Measurements from ENCODE around the gene PTPRG.
"Not testable (repeated sequence)": the region's sequence is repeated elsewhere in the genome, so short reads cannot be mapped to it uniquely, and the experiment has no call there.

Gene PTPRG

GRCh38 chr3:61730577-61731231, 169.3 kb downstream of the PTPRG start:
- no peak for DNase-seq

- no peak for DNase-seq
Observed at GRCh38 chr3:61733000-61733399, 171.6 kb downstream of the PTPRG start.

- DNase-seq, result no peak
Observed at GRCh38 chr3:61733876-61734275, 172.5 kb downstream of the PTPRG start.

GRCh38 chr3:61734749-61735686, 173.6 kb downstream of the PTPRG start:
- no peak for DNase-seq

GRCh38 chr3:61736506-61736905, 175.1 kb downstream of the PTPRG start:
- DNase-seq, result no peak

GRCh38 chr3:61739640-61740039, 178.3 kb downstream of the PTPRG start:
- no peak for DNase-seq

GRCh38 chr3:61740494-61740893, 179.1 kb downstream of the PTPRG start:
- no peak for DNase-seq

- DNase-seq, result no peak
Observed at GRCh38 chr3:61741551-61741950, 180.2 kb downstream of the PTPRG start.

GRCh38 chr3:61742006-61742405, 180.6 kb downstream of the PTPRG start:
- no peak for DNase-seq

GRCh38 chr3:61743067-61743466, 181.7 kb downstream of the PTPRG start:
- DNase-seq, result no peak

- DNase-seq, result no peak
Observed at GRCh38 chr3:61743686-61744242, 182.4 kb downstream of the PTPRG start.

- DNase-seq, result no peak
Observed at GRCh38 chr3:61748288-61748687, 186.9 kb downstream of the PTPRG start.

GRCh38 chr3:61750766-61751165, 189.4 kb downstream of the PTPRG start:
- DNase-seq, result no peak

- no peak for DNase-seq
Observed at GRCh38 chr3:61758839-61759238, 197.5 kb downstream of the PTPRG start.

GRCh38 chr3:61760783-61761182, 199.4 kb downstream of the PTPRG start:
- not testable (repeated sequence) for DNase-seq

GRCh38 chr3:61761694-61762430, 200.5 kb downstream of the PTPRG start:
- DNase-seq, result no peak

- DNase-seq, result no peak
Observed at GRCh38 chr3:61765157-61765876, 203.9 kb downstream of the PTPRG start.

GRCh38 chr3:61768284-61769037, 207.1 kb downstream of the PTPRG start:
- DNase-seq, result no peak

- DNase-seq, result no peak
Observed at GRCh38 chr3:61769266-61769990, 208.1 kb downstream of the PTPRG start.

- no peak for DNase-seq
Observed at GRCh38 chr3:61771976-61772375, 210.6 kb downstream of the PTPRG start.

GRCh38 chr3:61772456-61772855, 211.1 kb downstream of the PTPRG start:
- no peak for DNase-seq

All from NCI-H146 (cell line).